Stomach (tissue), 9 donors: ENCODE results near the gene CD247. TPM values are rescaled to one million over a fixed set of nuclear protein-coding genes. Genes with fewer than 3 reads are reported as not detected.

Experiments
- DNase-seq, 2 donors: peaks; one replicate each; pipeline versions ENCODE4 v3.0.0 to v3.0.0-alpha.2; 2013 to 2019
- H3K27ac ChIP-seq, 5 donors: fragments of 200-600 bp in 4 of 5; sonication (generic) in 4 of 5; one replicate each; pipeline ENCODE4 v1.5.1; 2013 to 2019; ENCODE audit warnings: mild to moderate bottlenecking in 1 of 5, moderate library complexity in 1 of 5
- H3K27me3 ChIP-seq, 3 donors: fragments of 200-600 bp; sonication (generic); one replicate each; pipeline ENCODE4 v1.5.1; 2017 to 2019; ENCODE audit warnings: mixed run types in 1 of 3
- H3K36me3 ChIP-seq, 4 donors: fragments of 200-600 bp; sonication (generic); 1 replicate in 3 of 4; 2 replicates in 1 of 4; pipeline ENCODE4 v1.5.1; 2016 to 2019
- H3K4me1 ChIP-seq, 4 donors: fragments of 200-600 bp; sonication (generic); one replicate each; pipeline ENCODE4 v1.5.1; 2016 to 2019
- H3K4me3 ChIP-seq, 4 donors: fragments of 200-600 bp; sonication (generic) in 3 of 4; one replicate each; pipeline ENCODE4 v1.5.1; 2016 to 2019; ENCODE audit warnings: mild to moderate bottlenecking in 1 of 4
- H3K9me3 ChIP-seq, 4 donors: fragments of 200-600 bp; sonication (generic); one replicate each; pipeline ENCODE4 v1.5.1; 2016 to 2019
- CTCF ChIP-seq, 7 experiments: fragments of 450-650 bp in 4 of 7; fragments of 200-600 bp in 3 of 7; sonication (generic) in 3 of 7; IDR thresholded peaks; one replicate each; pipeline ENCODE4 v1.5.1; 2016 to 2019; ENCODE audit warnings: antibody characterized with exemption in 7 of 7, control low read depth in 2 of 7, mild to moderate bottlenecking in 1 of 7
- EP300 ChIP-seq: sonication (generic); formaldehyde crosslinking; IDR thresholded peaks from one replicate; pipeline ENCODE4 v1.6.1; 2017; ENCODE audit warnings: antibody characterized with exemption
- POLR2A ChIP-seq, 4 donors: fragments of 450-650 bp; IDR thresholded peaks; one replicate each; pipeline ENCODE4 v1.6.1; 2016; ENCODE audit warnings: antibody characterized with exemption in 4 of 4, control low read depth in 2 of 4, mild to moderate bottlenecking in 1 of 4, moderate library complexity in 1 of 4
- POLR2AphosphoS5 ChIP-seq, 3 donors: sonication (generic); formaldehyde crosslinking; IDR thresholded peaks; one replicate each; pipeline ENCODE4 v1.6.1; 2016; ENCODE audit warnings: antibody characterized with exemption in 3 of 3
- WGBS, 5 donors: extraction: QIAGEN DNeasy Blood & Tissue Kit in 3 of 5; methylation state at CpG; one replicate each; pipeline versions ENCODE4 v1.1.5 to v1.1.7; 2013 to 2018; 5-methylcytosine and 5-hydroxymethylcytosine counted together
- intact Hi-C: fragments of 100-400 bp; cut with DNase I; formaldehyde crosslinking; loops from one replicate; pipeline ENCODE4 v1.15.1; 2023; ENCODE audit warnings: low total_unique reads
- polyA plus RNA-seq, 3 donors: library from polyadenylated mRNA; stranded (reverse); fragments of 200-250 nt; gene quantifications; one replicate each; pipeline ENCODE4 v1.2.3, GENCODE V29; 2013
- total RNA-seq, 5 donors: library from RNA; depleted of rRNA; stranded (reverse); fragments of >200 nt; gene quantifications; one replicate each; pipeline versions ENCODE4 v1.1.0 to v1.2.3, GENCODE V29; 2014 to 2016
- donor health status: healthy with polysubstance abuse.
- donor health status: Bipolar disorder and iron deficiency.
- donor health status: healthy.

CD247 gene
- total and polyA plus RNA-seq, 8 donors, result 0.68 to 6.7 (median 3.1) TPM; not detected in 3

DNA sequence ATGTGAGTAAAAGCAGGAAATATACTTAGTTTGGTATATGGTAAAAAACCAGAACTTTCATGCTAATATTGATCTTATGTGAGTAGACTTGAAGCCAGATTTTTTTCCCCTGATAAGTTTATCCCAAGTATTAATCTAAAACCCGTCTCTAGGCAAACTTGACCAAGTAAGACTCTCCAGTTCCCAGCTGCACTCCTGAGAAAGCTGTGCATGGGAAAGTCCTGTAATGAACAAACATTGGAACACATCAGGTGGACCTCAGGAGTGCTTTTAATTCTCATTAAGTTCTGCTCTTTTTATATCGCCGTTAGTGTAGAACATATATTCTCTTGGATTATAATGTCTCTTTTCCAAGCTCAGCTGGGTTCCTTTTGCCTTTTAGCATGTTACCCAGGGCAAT lies 105.0 kb downstream of the CD247 start:
- TF ChIP-seq EP300 (no peak), CTCF (IDR thresholded peaks at IDR 0.05) (no peak), POLR2AphosphoS5 (IDR thresholded peaks at IDR 0.05) (no peak), POLR2A (IDR thresholded peaks at IDR 0.05) (no peak)
- no peak for DNase-seq
- 48 to 71% (median 55%) methylated on average over 3 of the region's 3 CpGs for WGBS, 5 donors
- H3K9me3 ChIP-seq, result no peaks in the 10 kb centered on the region
- intact Hi-C loops, result no loop called here
- H3K27ac ChIP-seq, result no peak overlapping the region
- no peak overlapping the region for H3K4me3 ChIP-seq
- H3K4me1 ChIP-seq, result no peaks in the 10 kb centered on the region
- no peaks in the 10 kb centered on the region for H3K27me3 ChIP-seq
- peaks cover 17 to 74% (median 56%) of the 10 kb centered on the region in 4 donors for H3K36me3 ChIP-seq

DNA sequence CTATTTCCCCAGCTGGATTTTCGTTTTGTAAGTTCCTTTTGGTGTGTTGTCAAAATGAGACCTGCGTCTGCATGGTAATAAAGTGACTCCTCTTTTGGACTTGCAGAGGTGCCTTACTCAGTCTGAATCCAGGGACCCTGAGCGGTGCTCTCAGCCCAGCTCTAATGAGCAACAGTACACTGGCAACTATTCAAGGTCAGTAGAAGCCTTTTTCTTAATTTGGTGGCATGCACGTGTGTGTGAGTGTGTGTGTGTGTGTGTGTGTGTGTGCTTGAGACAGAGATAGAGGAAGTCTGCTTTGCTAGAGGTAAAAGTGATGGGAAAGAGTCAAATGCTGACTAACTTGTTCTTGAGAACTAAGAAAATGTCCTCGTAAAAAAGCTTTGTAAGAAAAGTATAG lies 105.4 kb downstream of the CD247 start:
- H3K36me3 ChIP-seq, result peaks cover 17 to 74% (median 56%) of the 10 kb centered on the region in 4 donors
- TF ChIP-seq POLR2AphosphoS5 (IDR thresholded peaks at IDR 0.05) (no peak), EP300 (no peak)
- no peak for DNase-seq
- H3K9me3 ChIP-seq, result no peaks in the 10 kb centered on the region
- no peaks in the 10 kb centered on the region for H3K27me3 ChIP-seq
- no peak overlapping the region for H3K27ac ChIP-seq
- no peaks in the 10 kb centered on the region for H3K4me1 ChIP-seq
- WGBS, 5 donors, result 67 to 73% (median 72%) methylated on average over 5 of the region's 5 CpGs
- no peak overlapping the region for H3K4me3 ChIP-seq
- intact Hi-C loops, result no loop called here

DNA sequence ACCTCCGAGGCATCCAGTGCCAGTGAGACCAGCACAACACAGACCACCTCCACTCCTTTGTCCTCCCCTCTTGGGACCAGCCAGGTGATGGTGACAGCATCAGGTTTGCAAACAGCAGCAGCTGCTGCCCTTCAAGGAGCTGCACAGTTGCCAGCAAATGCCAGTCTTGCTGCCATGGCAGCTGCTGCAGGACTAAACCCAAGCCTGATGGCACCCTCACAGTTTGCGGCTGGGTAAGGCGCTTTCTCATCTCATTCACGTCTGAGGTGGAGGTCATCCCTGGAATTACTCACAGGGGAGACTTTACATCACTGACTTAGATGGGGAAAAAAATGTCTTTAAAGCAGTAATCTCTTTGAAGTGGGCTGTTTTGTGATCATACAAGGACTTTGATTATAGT lies 106.3 kb downstream of the CD247 start:
- no peaks in the 10 kb centered on the region for H3K4me1 ChIP-seq
- intact Hi-C loops, result no loop called here
- no peaks in the 10 kb centered on the region for H3K27me3 ChIP-seq
- H3K36me3 ChIP-seq, result peaks cover 17 to 69% (median 53%) of the 10 kb centered on the region in 4 donors
- no peak overlapping the region for H3K27ac ChIP-seq
- H3K4me3 ChIP-seq, result no peak overlapping the region
- TF ChIP-seq POLR2A (IDR thresholded peaks at IDR 0.05) (no peak), EP300 (no peak), POLR2AphosphoS5 (IDR thresholded peaks at IDR 0.05) (no peak), CTCF (IDR thresholded peaks at IDR 0.05) (no peak)
- DNase-seq, result no peak
- no peaks in the 10 kb centered on the region for H3K9me3 ChIP-seq
- 76 to 91% (median 89%) methylated on average over 4 of the region's 4 CpGs for WGBS, 5 donors

DNA sequence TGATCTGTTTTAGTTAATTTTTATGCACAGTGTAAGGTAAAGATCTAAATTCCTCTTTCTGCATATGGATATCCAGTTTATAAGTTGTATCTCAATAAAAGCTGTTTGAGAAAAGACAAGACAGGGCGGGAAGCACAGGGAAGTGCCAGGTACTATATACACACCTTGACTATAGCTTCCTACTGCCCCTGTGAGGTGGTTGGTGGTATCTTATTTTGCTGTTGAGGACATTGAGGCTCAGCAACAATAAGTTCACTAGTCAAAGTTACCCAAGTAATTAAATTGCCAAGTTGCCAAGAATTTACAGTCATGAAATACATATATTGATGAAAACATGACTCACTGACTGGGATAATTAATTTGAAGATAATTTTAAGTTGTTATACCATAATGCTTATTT lies 109.1 kb downstream of the CD247 start:
- TF ChIP-seq CTCF (IDR thresholded peaks at IDR 0.05), result no peak
- TF ChIP-seq EP300, result no peak
- TF ChIP-seq POLR2A (IDR thresholded peaks at IDR 0.05), result no peak
- TF ChIP-seq POLR2AphosphoS5 (IDR thresholded peaks at IDR 0.05), result no peak
- WGBS, 5 donors, result 88 to 94% (median 92%) methylated on average over 1 of the region's 1 CpG
- no peak overlapping the region for H3K27ac ChIP-seq
- no peak overlapping the region for H3K4me3 ChIP-seq
- H3K27me3 ChIP-seq, result no peaks in the 10 kb centered on the region
- H3K4me1 ChIP-seq, result no peaks in the 10 kb centered on the region
- H3K9me3 ChIP-seq, result no peaks in the 10 kb centered on the region
- H3K36me3 ChIP-seq, result peaks cover 7 to 51% (median 42%) of the 10 kb centered on the region in 4 donors
- DNase-seq, result peak in 1 of 2 donors; percentile 19
- intact Hi-C loops, result no loop called here

- Histone ChIP-seq H3K9me3 (no peaks in the 10 kb centered on the region), H3K36me3 (peaks cover 7 to 43% (median 37%) of the 10 kb centered on the region in 4 donors), H3K4me3 (no peak overlapping the region), H3K4me1 (no peaks in the 10 kb centered on the region), H3K27ac (no peak overlapping the region), H3K27me3 (no peaks in the 10 kb centered on the region)
- WGBS, 5 donors, result 92 to 94% (median 92%) methylated on average over 1 of the region's 1 CpG
- TF ChIP-seq POLR2AphosphoS5 (IDR thresholded peaks at IDR 0.05) (no peak), CTCF (IDR thresholded peaks at IDR 0.05) (no peak), POLR2A (IDR thresholded peaks at IDR 0.05) (no peak), EP300 (no peak)
- DNase-seq, result no peak
- intact Hi-C loops, result no loop called here
Observed at GRCh38 chr1:167408355-167408754, 110.0 kb downstream of the CD247 start.
